AML-193 (cell line): ENCODE data around the gene CYSTM1.
"Not testable (repeated sequence)": the region's sequence is repeated elsewhere in the genome, so short reads cannot be mapped to it uniquely, and the experiment has no call there.

Source experiments
- DNase-seq, 2 experiments: peaks; one replicate each; lab custom pipeline; 2025; lab: John Stamatoyannopoulos, UW

The CYSTM1 gene

DNA sequence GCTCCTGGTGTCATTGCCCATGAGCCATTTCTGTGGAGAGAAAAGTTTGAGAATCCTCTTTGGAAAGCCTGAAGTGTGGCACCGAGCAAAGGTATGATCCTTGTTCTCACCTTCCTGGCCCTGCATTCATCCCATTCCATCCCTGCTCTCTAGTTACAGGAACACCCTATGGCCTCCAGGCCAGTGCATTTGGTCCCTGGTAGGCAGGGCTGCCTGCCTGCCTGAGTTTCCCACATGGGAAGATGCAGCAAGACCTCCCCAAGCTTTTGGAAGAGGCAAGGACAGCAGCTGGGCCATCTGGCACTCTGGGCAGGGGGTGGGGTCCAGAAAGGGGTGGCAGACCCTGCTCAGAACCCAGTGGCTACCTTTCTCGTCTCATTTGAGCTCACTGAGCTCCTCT lies 24.8 kb upstream of the CYSTM1 start:
- no peak for DNase-seq

DNA sequence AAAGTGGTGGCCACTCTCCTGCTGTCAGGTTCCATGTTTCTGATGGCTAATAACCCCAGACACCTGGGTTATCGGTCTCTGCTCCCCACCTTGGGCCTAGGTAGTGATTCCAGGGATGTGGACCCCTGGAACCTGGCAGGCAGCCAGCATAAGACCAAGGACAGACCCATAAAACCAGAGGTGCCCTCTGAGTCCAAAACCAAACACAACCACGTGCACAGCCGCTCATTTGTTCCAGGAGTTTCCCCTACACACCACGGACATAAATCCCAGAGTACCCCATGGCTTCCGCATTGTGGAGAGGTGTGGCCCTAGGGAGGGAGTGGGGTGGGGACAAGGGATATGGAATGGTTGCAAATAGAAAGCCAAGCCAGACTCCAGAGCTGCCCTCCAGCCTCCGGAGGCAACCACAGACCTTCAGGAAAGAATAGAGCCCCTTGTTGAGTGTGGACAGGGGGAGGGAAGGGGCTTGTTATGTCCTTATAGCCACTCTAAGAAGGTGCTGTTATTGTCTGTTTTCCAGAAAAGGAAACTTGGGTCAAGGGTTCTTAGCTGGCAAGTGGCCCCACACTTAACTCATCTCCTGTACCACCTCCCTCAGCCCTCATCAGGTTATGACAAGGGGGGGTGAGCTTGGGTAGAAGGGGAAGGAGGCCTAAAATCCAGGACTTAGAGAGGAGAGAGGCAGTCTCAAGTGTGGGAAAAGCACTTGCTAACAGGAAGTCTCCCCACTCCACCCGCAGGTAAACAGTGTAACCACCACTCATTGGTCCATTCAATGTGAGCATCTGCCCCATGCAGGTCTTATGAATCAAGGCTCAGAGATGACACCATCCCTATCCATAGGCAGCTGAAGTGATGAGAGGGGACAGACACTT lies 23.6 kb upstream of the CYSTM1 start:
- no peak for DNase-seq

DNA sequence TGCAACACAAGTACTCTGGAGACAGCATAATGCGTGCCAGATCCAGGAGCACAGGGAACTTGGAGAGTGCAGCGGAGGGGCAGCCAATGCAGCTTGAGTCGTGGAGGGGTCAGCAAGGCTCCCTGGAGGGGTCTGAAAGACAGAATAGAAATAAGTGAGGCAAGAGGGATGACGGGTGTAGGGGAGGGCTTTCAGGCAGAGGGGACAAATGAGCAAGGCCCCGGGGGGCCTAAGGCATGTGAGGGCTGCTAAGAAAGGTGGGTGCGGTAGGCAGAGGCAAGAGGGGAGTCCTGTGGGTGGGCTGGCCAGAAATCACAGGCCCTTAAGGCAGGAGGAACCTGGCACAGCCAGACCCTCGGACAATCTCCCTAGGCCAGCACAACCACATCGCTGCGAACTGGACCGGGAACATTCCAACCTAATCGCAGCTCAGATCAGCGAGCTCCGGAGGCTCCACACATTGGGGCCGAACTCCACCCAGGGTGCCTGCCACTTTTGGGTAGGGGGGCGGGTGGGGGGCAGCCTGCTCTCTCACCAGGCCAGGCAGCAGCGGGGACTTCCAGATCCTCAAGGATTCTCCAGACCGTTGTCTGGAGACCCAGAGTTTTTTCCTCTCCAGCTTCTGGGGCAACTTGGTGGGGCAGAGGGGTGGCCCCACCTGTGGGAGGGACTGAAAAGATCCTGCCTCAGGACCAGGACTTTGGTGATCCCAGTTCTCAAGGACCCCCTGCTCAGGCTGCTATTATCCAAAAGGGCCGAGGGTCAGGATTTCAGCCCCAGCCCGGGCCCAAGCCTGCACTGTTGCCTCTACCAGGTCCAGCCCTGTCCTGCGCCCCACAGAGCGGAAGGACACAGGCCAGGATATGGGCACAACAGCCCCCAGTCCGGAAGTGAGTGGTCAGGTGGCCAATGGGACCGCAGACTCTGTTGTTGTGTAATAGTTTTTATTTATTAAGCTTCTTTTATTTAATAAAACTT lies 22.7 kb upstream of the CYSTM1 start:
- no peak for DNase-seq

DNA sequence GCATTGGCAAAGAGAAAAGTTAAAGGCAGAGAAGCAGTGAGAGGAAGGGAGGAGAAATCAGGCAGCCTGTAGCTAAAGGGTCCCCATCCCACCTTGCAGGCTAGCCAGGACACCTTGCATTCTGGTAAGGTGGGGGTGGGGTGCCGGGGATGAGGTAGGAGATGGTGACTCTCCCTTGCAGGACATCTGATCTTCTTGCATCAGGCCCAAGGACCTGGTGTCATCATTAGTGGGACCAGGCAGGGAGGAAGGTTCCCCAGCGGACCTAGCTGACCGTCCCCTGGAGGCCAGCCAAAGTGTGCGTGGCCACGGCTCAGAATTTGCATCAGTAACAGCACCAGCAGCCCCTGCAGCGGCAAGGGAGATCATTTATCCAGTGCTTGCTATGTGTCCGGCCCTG lies 21.7 kb upstream of the CYSTM1 start:
- no peak for DNase-seq

DNA sequence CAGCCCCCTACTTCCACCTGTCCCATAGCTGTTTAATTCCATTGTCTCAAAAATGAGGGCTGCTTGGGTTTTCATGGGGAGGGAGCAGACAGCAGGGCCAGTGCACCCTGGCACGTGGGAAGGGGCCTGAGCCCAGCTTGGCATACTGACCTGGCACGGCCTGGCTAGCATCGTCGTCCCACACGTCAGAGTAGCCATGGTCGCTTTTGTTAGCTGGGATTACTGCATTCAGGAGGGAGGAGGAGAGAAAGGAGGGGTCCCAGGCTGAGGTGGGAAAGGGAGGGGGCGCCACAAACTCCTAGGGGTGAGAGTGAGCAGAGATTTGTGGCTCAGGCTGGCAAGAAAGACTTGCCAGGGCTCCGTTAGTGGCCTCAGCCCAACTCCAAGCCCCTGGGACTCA lies 21.1 kb upstream of the CYSTM1 start:
- no peak for DNase-seq

DNA sequence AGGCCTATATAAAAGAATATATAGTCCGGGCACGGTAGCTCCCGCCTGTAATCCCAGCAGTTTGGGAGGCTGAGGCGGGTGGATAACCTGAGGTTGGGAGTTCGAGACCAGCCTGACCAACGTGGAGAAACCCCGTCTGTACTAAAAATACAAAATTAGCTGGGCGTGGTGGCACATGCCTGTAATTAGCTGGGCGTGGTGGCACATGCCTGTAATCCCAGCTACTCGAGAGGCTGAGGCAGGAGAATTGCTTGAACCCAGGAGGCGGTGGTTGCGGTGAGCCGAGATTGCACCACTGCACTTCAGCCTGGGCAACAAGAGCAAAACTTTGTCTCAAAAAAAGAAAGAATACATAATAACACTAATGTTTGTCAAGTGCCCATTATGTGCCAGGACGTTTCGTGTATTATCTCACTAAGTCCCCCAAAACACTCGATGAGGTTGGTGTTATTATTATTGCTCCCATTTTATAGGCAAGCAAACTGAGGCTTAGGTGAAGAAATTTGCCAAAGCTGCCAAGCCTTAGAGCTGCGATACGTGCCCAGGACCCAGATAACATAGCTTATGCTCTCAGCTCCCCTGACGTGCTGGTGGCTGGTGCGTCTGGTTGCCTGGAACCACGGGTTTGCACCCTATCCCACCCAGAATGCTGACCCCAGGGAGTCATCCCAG lies 20.1 kb upstream of the CYSTM1 start:
- DNase-seq = not testable (repeated sequence)

DNA sequence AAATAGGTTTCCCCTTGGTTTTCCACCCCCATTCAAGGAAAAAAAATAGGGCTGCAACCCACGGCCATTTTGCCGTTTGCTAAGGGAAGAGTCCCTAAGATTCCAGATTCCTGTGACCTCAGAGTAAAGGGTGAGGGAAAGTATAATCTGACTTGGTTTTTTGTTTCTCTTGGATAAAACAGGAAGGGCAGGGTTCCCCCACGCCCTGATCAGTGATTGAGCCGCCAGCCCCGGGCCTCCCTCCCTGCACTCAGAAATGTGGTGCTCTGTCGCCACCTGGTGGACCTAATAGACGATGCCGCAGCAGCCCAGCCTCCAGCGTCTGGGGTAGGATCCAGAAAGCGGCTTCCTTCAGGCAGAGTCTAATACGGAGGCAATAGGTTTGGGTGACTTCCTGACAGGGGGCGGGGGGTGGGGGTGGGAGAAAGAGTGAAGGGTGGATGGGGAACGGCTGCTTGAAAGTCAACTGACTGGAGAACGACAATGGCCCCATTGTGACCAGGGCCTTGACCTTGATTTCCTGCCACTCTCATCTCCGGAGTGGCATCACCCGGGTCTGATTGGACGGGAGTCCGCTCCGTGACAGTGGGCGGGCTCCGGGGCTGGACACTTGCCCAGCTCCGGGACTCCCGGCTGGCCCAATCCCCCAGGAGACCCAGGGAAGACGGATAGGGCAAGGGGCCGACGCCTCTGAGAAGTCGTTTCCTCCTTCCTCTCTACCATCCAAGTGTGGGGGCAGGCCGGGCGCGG lies 17.8 kb upstream of the CYSTM1 start:
- DNase-seq = peak; percentile 56 to 68

DNA sequence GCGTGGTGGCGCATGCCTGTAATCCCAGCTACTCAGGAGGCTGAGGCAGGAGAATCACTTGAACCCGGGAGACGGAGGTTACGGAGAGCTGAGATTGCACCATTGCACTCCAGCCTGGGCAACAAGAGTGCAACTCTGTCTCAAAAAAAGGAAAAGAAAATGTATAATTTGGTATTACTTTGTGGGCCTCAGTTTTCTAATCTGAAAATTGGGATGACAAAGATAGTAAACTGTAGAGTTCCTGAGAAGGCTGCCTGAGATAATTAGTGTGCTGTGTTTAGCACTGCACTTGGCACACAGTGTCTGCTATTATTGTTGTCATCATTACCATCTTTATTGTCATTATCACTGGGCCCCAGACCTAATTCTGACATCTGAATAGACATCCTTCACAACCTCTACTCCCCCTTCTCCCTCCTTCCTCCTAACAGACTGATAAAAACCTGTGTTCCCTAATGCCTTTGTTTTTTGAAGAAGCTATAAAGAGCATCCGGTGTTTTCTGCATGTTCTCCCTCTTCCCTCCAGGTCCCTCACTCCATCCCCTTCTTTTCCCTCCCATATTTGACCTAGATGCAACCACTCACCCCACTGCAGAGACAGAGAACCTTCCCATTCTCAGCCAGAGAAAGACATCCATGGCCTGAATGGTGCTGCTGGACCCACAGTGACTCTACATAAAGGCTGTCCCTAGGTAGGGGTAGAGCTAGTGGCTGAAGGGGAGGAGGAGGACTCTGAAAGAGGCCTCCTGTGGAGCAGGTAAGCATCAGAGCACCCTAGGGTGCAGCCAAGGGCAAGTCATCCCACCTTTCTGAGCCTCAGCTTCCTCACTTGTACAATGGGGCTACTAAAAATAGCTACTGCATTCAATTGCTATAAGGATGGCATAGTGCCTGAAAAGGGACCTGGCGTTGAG lies 15.7 kb upstream of the CYSTM1 start:
- no peak for DNase-seq

DNA sequence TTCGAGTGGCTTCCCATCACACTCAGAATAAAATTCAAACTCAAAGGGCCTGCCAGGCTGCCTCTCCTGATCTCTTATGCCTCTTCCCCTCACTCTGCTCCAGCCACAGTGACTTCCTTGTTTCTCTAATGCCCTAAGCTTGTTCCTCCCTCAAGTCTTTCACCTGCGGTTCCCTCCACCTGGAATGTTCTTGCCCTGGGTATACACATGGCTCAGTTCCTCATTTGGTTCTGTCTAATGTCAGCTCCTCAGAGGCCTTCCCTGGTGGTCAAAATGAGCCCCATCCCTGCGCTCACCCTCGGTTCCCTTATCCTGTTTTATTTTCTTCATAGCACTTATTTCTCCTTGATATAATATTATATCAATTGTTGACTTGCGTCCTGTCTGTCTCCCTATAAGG lies 12.7 kb upstream of the CYSTM1 start:
- no peak for DNase-seq

DNA sequence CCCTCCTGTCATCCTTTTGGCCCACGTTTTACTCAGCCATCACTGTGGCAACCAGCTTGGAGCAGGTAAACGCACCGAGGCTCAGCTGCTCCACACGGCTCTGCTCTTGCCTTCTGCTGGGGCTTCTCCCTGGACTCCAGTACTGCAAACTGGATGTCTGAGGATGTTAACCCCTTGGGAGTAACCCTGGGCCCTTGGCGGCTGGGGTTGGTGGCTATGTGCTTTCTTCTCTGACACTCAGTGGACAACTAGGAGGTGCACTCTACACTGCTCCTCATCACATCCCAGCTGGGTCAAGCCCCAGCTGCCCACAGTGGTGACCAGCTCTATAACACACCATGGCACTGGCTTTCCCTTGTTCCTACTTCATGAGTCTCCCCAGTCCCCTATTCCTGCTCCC lies 12.2 kb upstream of the CYSTM1 start:
- DNase-seq = no peak

DNA sequence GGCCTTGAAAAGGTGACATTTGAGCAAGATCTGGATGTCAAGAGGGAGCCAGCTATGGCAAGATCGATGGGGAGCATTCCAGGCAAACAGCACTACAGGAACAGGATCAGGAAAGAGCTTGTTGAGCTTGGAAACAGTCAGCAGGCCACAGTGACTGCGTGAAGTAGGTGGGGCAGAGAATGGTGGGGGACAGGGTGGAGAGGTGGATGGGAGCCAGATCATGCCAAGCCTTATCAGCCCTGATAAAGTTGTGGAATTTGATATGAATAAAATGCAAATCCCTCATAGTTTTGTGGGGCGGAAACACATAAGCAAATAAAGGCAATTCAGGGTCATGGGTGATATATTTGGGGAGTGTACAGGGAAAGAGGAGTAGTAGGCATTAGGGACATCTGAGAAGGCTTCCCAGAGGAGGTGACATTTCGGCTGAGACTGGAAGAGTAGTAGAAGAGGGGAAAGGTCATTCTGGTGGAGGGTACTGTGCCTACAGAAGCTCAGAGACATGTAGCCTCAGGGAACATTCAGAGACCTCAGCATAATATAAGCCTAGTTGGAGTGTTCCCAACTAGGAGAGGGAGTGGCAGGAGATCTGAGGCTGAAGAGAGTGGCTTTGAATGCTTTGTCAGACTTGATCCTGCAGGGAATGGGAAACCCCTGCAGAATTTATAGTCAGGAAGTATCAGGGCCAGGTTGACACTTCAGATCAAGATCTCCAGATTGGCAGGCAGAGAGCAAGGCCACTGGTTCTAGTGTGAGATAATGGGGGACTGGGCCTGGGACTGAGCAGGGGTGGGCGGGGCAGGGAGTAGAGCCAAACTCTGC lies 9.7 kb upstream of the CYSTM1 start:
- DNase-seq = no peak

DNA sequence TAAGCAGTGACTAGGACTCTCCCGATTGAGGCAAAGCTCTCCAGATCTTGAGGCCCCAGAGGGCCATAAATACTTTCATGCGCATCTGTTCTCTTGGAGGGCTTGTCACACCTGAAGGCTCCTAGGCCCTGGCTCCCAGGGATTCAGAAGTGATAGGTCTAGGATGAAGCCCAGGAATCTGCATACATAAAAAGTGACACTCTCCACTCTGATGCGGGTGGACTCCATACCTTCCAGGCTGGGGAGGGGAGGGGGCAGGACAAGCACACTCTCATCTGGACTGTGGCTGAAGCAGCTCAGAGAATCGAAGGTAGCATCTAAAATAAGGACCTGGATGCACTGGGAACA lies 9.1 kb upstream of the CYSTM1 start:
- DNase-seq = no peak

DNA sequence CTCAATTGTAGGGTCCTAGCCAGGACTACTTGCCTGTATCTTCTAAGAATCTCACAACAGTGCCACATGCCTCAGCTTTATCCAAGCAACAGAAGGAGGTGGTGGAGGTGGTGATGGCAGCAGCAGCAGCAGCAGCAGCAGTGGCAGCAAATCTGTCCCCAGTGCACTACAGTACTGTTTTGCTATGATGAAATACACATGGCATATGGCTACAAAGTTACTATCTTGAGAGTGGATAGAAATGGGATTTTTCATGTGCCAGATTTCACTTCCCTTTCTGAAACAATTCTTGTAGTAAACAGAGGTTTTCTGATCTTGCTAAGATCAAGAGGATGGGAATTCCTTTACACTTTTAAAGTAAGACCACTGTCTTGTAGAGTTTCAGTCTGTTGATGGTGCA lies 8.1 kb upstream of the CYSTM1 start:
- no peak for DNase-seq

DNA sequence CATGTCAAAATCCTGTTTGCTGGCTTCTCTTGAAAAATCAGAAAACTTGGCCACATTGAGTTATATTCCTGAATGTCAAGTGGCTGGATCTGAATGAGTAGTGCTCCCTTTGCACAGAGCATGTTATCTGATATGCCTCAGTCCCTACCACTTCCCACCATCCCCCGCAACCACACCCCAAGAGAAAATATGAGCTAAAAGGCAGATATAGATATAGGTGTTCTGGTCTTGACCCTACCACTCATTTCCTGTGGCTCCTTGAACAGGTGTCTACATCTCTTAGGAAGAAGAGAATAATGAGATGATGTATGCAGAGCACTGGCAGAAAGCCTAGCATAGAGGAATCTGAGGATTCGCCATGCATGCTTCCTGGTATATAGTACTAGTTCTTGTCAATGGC lies 6.6 kb upstream of the CYSTM1 start:
- DNase-seq = no peak

DNA sequence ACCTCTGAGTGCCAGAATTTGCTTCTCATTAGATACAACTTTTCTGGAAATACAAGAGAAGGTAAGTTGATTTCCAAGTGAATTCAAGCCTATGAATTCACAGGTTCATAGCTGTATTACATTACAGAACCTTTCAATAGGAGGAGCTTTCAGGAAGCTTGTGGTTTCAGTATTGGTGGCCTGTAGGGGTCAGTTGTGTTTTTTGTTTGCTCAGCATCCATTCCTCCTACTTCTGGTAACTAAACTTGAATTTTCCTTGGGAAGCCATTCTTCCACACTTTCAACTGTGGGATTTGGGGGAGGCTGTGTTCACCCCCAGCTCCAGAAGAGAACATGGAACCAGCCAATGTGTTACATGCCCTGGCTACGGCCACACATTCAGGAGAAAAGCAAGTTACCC lies 5.6 kb upstream of the CYSTM1 start:
- peak in 1 of 2 experiments; percentile 29 for DNase-seq

DNA sequence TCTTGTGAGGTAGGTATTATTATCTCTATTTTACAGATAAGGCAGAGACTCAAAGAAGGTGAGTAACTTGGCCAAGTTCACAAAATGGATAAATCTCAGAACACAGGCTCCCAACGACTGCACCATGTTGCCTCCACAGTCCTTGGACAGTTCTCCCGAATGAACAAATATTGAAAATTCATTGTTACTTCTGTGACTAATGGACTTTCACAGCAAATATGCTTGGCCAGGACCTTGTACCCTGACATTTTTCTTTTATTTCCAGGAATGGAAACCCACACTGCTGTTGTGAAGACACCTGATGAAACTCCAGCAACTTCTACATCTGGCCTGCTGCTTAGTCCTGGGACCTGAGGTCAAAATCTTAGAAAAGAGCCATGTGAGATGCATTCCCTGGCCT lies 2.5 kb upstream of the CYSTM1 start:
- no peak for DNase-seq

DNA sequence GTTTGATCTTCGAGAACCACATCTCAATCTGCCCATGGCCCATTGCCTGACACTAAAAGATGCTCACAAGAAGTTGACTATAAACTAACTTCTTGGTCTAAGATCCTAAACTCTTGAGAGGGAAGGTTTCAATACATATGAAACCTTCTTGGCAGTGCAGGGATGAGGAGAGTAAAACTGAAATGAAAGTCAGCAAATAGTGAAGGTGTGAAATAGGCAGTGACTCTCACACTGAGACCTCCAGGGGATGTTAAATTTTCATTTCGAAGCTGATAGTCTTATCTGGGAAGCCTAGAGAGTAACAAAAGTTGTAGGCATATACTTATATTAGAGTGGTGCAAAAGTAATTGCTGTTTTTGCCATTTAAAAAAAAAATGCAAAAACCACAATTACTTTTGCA lies 974 bp upstream of the CYSTM1 start:
- no peak for DNase-seq

DNA sequence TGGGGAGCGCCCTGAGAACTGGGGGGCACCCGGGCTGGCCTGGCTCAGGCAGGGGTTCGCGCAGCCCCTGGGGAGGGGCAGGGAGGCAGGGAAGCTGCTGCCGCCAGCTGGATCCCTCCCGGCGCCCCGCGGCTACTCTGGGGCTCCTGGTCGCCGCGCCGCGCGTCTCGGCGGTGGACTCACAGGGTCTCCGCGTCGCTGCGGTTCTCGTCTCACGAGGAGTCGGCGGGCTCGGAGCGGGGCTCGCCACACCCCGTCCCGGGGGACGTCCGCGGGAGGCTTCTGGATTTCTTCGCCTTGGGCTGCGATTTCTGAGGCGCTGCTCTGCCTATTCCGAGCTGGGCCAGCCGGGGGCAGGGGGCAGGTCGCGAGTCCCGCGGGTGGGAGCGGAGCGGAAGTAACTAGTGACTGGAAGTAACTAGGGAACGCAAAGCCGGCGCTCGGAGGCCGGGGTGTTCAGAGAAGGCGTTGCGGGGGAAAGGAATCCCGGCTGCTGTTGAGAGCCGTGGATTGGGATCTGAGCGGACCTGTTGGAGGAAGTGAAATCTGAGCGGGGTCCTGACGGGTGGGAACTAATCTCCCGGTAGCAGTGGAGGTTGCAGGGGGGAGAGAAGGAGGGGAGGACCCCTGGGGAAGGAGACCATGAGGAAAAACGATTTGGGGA lies 511 bp downstream of the CYSTM1 start:
- DNase-seq = no peak

DNA sequence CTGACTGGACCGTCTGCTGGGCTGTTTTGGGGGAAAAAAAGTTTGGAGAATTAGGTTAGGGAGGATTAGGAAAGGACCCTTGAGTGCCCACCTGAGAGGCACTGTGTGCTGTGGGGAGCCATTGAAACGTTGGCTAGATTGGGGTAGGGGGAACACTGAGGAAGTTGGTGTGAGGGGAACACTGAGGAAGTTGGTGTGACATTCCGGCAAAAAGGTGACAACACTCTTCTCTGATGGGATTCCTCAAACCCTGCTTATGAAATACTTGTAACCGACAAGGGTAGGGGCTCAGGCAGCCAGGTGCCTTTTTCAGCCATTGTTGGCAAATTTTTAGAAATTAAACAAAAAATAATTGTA lies 1.0 kb downstream of the CYSTM1 start:
- no peak for DNase-seq

DNA sequence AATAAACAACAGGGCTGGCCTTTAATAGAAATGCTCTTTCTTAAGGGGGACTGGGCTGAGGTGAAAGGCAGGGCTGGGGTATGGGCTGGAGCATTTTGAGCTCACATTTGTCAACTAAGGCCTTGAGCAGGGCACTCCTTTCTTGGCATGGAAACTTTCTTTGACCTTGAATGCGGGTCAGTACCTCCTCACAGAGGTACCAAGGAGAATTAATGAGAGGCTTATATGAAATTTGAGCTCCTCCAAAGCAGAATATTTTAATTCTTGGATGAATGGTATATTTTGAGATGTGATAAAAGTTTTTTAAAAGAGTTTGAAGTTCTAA lies 3.1 kb downstream of the CYSTM1 start:
- no peak for DNase-seq
